GM21423 (cell line): Measurements from ENCODE around the gene CLIC1.
"Not testable (repeated sequence)": the region's sequence is repeated elsewhere in the genome, so short reads cannot be mapped to it uniquely, and the experiment has no call there.

Source experiments
- ATAC-seq: cut with Tn5 transposase; IDR thresholded peaks from one replicate; pipeline ENCODE4 v1.9.1; 2021; ENCODE audit warnings: mild to moderate bottlenecking, moderate library complexity; ENCODE audit not compliant: unreplicated experiment

Gene CLIC1

DNA sequence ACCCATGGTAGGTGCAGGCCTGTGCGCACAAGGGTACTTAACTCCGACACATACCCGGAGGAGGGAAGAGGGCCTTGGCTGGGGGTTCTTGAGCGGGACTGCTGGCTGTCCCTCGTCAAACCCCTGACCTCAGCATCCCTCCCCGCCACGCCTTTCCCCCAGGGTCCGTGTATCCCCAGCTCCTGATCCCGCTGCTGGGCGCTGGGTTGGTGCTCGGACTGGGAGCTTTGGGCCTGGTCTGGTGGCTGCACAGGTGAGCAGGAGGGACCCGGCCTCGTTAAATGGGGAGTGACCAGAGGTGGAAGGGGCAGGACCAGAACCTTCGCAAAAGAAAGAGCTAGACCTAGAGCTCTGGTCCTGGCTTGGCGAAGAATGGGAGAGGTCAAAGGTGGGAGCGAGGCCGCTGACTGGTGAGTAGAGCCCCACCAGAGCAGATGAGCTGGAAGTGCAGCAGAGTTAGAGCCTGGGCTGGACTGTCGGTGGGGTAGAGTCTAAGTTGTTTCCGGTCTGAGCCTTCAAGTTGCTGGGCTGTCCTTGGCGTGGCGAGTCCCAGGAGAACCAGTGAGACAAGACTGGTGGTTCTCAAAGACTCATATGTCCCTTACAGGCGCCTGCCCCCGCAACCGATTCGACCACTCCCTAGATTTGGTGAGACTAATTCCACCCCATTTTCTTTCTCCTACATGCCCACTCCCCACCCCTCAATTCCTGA, 12.2 kb downstream of the CLIC1 start:
- ATAC-seq = no peak

DNA sequence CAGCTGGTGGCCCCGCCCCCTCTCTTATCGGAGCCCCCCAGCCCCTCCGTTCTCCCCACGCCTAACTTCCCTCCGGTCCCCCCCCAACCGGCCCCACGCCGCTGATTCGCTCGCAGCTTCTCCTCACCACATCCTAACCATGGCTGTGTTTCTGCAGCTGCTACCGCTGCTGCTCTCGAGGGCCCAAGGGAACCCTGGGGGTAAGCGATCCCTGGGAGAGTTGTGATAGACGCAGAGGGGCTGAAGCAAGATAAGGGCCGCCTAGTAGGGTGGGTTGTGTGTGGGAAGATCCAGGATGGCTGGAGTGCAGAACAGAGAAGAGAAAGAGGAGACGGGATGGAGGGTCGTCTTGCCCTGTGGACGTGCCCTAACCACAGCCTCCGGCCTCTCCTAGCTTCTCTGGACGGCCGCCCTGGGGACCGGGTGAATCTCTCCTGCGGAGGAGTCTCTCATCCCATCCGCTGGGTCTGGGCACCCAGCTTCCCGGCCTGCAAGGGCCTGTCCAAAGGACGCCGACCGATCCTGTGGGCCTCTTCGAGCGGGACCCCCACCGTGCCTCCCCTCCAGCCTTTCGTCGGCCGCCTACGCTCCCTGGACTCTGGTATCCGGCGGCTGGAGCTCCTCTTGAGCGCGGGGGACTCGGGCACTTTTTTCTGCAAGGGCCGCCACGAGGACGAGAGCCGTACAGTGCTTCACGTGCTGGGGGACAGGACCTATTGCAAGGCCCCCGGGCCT, 12.9 kb downstream of the CLIC1 start, which contains the start of gene MPIG6B:
Gene MPIG6B (plus strand): TSS at position 129 of the 735 bp plus-strand sequence. CDS start 11 bp downstream, at position 140.
- no peak for ATAC-seq

DNA sequence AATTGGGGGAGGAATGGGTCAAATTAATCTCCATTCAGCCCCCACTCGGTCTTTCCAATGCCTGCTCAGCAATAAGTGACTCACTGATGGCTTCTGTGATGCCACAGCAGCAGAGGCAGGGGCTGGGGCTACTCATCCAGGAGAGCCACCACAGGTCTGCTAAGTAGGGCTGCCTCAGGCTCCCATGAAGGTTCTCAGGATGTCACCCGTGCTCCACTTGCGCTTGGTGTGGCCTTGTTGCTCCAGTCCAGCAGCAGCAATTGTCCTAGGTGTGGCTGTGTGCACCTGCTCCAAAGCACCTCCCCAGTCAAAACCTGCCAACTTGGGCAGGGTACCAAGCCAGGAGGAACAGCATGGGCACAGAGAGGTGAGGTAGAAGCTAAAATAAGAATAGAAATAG, 14.2 kb downstream of the CLIC1 start:
- no peak for ATAC-seq

DNA sequence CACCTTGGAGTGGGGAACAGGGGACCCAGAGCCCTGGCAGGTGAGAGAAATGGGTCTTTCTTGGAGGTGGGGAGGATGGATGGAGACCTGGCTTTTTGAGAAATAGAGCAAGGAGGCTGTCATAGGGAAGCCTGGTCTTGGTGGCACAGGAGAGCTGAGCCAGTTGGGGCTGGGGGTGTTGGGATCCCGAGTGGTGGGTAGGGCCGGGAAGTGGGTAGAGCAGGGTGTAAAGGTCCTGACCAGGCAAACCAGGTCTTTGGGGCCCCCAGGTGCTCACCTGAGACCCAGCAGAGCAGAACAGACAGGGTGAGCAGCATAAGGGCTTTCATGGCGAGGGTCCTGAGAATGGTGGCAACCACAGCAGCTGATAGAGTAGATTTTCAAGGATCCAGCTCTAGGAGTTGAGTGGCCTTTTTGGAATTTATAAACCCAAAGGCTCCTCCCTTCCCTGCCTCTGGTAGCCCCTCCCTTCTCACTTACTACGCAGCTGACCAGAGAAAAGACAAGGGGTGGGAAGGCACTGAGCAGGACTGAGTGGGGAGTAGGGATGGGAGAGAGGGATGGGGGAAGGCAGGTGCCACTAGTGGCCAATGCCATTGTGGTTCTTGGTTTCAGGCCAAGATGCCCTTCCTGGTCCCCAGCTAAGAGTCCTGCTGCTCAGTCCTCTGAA, 14.8 kb downstream of the CLIC1 start, which contains the start of gene LY6G6C:
Gene LY6G6C (minus strand): TSS at position 396 of the 670 bp plus-strand sequence. CDS start 67 bp downstream, at position 329.
- no peak for ATAC-seq

DNA sequence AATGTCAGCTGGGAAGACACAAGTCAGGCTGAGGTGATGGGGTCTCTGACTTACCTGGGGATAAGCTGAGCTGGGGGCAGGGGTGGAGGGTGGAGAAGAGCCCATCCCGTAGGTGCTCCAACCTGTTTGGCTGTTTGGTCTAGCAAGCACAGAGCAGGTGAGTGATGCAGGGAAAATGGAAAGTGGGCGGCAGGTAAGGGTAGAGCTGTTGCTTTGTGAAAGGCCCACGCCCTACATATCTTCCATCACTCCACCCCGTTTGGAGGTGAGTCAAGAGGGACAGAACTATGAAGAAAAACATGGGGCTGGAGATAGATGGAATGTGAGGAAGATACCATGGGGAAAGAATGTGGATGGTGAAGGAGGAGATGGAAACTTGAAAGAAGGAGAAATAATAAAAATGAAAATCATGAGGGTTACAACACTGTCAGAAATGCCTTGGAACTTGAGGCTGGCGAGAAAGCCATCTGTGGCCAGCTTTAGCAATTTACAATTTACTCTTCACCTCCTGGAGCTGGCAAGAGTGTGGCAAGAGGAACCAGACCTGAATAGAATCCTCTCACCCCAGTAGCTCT, 16.0 kb downstream of the CLIC1 start:
- ATAC-seq = no peak

DNA sequence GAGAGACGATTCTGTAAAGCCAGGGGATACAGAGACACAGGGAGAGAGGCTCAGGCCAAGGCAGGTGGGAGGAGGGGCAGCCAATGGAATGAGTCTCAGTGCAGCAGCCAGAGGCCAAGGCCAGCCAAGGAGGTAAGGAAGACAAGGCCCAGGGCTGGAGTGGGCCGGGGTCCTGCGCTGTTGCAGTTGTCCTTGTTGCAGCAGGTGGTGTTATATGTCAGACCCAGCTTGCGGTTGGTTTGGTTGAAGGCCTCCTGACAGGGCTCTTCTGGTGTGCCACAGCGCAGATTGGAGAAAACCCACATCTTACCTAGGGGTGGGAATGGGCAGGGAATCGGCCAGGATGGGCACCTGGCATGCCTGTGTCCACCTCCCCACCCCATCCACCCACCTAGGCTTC, 17.3 kb downstream of the CLIC1 start:
- ATAC-seq = no peak

DNA sequence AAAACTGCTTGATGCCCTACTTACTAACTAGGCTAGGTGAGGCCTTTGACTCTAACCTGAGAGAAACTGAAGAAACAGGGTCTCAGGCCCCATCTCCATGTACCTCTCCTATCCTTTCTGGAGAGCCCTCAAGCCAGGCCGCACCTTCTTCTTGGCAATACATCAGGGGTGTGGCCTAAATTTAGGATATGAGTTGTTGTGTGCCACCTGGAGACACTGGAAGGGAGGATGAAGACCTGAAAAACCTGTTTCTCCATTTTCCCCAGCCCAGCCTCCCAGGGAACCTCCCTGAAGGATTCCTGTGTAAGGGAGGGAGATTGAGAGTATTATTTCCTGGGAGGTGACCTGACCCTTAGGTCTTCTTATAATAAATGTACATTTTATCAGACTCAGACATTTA, 18.1 kb downstream of the CLIC1 start:
- no peak for ATAC-seq

DNA sequence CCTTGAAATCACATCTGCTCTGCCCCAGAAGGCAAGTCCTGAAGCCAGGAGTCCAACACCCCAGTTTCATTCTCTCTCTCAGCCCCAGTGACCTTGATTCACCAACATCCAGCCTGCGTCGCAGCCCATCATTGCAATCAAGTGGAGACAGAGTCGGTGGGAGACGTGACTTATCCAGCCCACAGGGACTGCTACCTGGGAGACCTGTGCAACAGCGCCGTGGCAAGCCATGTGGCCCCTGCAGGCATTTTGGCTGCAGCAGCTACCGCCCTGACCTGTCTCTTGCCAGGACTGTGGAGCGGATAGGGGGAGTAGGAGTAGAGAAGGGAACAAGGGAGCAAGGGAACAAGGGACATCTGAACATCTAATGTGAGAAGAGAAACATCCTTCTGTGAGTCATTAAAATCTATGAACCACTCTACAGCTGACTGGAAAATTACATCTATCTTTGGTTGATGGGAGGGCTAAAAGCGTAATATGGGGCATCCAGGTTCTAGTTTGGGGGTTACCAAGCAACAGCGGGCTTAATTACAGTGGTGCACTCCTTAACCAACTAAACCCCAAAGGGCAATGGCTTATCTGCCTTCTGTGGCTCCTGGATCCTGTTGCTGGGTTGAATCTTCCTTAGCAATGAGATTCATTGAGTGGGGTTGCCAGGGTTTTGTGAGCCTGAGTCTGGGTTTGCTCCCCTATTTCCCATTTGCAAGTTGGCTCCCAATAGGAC, 18.7 kb downstream of the CLIC1 start:
- ATAC-seq = no peak

DNA sequence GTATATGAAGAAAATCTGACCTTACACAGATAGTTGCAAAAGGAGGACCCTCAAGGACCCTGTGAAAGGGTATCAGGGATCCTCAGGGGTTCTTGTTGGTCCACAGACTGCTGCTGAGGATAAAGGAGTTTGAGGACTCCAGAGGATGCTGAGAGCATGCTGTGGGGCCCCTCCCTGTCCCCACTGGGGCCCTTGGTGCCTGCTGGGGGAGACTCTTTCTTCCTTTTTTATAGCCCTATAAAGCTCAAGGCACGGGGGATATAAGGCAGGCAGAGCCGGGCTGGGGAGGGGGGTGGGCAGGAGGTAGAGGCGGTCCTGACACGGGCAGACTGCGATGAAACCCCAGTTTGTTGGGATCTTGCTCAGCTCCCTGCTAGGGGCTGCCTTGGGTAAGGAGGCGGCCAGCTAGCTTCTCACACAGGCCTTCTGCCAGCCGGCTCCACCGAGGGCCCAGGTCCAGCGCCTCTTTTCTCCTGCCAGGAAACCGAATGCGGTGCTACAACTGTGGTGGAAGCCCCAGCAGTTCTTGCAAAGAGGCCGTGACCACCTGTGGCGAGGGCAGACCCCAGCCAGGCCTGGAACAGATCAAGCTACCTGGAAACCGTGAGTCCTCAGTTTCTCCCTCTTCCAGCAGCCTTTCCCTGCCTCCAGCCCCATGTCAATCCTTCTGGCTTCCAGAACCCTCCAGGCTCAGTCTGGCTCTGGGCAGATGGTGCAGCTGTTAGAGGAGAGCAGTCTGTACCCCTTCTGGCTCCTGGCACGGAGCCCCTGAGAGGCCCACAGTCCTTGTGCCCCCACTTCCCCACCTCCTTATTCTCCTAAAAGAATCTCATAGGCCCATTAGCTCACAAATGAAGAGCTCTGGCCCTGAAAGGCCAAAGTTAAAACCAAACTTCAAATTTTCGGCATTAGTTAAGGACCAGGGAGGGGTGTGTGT, 21.0 kb downstream of the CLIC1 start, which contains the start of gene LY6G6D:
Gene LY6G6D (plus strand): TSS at position 327 of the 937 bp plus-strand sequence. CDS start 8 bp downstream, at position 335.
- ATAC-seq = no peak

DNA sequence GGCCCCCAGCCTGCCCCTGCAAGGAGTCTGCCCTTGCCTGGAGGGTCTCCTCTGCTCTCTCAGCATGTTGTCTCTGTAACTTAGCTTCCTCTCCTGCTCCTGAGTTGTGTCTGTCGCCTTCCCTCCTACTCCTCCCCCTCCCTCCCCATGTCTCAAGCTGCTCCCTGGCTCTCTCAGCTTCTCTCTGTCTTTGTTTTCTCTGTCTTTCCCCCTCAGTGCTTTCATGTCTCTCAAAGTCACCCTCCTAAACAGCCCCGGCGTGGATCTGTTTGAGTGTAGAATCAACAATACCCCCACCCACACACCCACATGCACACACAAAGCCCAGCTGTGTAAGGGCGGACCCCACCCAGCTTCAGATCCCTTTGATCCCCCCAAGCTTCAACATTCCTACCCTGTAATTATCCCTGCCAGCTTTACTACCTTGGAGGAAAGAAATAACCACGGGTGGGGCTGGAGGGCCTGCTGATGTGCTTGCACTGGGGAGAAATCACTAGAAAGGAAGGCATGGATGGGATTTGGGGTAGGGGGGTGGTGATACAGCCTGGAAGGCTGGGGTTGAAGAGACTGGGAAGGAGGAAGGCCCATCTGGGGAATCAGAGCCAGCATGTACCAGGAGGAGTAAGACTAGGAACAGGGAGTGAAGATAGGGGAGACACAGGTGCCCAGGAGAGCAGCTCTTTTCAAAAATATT, 22.2 kb downstream of the CLIC1 start:
- ATAC-seq = no peak

DNA sequence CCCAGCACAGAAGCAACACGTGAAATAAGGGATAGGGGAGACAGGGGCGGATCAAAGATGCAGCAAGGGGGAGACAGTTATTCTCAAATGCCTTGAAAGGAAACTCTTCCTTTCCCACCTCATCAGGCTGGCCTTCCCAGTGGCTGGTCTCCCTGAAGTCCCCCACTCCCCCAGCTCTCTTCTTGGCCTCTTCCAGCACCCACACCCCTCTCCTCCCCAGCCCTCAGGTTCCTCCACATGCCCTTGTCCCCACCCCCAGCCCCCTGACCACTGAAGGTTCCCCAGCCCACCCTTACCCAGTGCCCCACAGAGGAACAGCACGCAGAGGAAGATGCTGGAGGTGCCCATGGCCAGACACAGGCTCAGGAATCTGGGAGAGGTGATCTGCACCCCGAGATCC, 22.9 kb downstream of the CLIC1 start:
- ATAC-seq = no peak

DNA sequence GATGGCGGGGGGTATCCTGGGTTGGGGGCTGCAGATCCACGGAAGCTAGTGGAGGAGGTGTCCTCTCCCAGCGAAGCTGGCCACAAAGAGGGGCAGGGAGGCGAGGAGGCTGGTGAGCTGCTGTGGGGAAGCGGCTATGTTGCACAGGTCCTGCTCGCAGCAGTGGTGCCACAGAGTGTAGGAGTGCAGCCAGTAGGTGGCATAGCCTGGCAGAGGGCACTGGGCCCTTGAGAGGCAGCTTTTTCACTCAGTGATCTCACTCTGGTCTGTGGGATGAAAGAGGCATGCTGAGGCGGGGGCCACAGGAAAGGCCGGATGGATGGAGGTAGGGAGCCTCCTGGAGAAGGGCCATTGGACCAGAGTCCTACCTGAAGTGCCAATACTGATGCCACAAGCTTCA, 24.0 kb downstream of the CLIC1 start:
- no peak for ATAC-seq

DNA sequence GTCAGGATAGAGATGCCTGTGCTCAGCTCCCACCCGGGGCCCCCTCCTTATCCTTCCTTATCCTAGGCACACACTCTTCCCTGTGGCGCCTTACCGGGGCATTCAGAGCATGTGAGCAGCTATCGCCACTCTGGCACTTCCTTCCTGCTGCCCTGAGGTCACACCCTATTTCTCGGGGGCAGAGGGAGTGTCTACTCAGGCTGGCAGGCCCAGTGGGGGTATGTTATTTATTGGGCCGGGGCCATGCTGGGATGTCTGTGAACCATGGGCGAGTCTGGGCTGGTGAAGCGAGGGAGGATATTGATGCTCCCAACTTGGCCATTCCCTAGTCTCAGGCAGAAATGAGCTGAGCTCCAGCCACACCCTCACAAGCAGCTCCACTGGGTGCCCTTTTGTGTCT, 25.1 kb downstream of the CLIC1 start:
- ATAC-seq = no peak

DNA sequence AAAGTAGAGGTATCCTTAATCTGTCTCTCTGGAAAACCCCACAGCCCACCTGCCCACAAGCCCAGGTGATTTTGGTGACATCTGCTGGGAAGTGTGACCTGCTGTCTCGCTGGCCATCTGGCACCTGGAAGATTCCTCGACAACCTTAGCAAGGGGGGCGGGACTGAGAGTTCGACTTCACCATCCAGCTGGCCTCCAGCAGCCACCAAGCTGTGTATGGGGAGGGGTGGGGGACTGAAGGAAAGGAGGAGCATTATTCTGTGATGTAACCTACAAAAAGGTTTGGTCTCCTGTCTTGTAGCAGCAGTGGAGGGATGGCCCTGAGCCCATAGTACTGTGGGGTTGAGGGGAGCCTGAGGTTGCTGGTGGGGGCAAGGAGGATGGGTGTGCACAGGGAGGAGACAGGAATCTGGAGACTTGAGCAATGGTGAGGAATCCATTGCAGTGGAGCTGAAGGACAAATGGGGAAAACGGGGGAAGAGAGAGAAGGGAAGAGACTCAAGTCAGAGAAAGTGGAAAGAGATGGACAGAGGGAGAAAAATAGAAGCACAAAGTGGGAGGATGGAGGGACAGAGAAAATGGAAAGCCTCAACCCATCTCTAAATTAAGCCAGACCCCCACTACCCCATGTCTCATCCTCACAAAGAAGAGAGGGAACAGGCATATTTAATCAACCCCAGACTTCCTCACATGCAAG, 25.7 kb downstream of the CLIC1 start:
- no peak for ATAC-seq

DNA sequence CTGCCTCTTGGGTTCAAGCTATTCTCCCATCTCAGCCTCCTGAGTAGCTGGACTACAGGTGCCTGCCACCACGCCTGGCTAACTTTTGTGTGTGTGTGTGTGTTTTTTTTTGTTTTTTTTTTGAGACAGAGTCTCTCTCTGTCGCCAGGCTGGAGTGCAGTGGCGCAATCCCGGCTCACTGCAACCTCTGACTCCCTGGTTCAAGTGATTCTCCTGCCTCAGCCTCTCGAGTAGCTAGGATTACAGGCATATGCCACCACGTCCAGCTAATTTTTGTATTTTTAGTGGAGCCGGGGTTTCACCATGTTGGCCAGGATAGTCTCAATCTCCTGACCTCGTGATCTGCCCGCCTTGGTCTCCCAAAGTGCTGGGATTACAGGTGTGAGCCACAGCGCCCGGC, 27.2 kb downstream of the CLIC1 start:
- not testable (repeated sequence) for ATAC-seq

DNA sequence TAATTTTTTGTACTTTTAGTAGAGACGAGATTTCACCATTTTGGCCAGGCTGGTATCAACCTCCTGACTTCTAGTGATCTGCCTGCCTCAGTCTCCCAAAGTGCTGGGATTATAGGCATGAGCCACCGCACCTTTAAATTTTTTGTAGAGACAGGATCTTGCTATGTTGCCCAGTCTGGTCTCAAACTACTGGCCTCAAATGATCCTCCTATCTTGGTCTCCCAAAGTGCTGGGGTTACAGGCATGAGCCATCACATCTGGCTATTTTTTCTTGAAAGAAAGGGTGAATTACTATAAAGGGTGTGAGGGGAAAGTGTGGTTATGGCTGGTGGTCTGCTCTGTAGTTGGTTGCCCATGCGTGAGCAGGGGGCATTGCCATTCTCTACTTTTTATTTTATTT, 28.1 kb downstream of the CLIC1 start:
- ATAC-seq = no peak

DNA sequence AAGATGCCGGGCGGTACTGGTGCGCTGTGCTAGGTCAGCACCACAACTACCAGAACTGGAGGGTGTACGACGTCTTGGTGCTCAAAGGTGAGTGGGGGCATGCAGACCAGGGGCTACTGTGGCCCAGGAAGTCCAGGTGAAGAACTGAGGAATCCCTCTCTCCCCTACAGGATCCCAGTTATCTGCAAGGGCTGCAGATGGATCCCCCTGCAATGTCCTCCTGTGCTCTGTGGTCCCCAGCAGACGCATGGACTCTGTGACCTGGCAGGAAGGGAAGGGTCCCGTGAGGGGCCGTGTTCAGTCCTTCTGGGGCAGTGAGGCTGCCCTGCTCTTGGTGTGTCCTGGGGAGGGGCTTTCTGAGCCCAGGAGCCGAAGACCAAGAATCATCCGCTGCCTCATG, 28.6 kb downstream of the CLIC1 start:
- ATAC-seq = no peak

DNA sequence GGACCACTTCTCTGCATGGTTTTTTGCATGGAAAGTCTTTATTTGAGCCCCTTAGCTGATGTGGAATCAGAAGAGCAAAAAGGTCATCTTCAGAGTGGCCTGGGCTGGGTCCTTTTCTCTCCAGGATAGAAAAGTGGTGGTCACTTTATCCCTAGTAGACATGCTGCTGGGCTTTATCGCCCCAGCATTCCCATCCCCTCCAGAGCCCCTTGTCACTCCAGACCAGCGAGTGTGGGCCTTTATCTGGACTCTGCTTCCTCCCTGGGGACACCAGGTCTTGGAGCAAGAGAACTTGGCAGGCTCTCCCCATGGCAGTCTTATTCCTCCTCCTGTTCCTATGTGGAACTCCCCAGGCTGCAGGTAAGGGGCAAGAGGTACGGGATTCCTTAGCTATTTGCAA, 29.7 kb downstream of the CLIC1 start, which contains the start of gene LY6G6F:
Gene LY6G6F (plus strand): TSS at position 268 of the 400 bp plus-strand sequence. CDS start 41 bp downstream, at position 309.
- no peak for ATAC-seq
